Endodermal cell (in vitro differentiated cells): ENCODE results near the gene VPS13D. TPM values are rescaled to one million over a fixed set of nuclear protein-coding genes. Genes with fewer than 3 reads are reported as not detected.

Source experiments
- DNase-seq: peaks from one replicate; pipeline ENCODE4 v3.0.0-alpha.2; 2017
- H3K27ac ChIP-seq: 2 replicates; pipeline ENCODE4 v1.5.1; 2013; ENCODE audit warnings: mild to moderate bottlenecking, low read depth, low read length, moderate library complexity
- H3K27me3 ChIP-seq: 2 replicates; pipeline ENCODE4 v1.6.1; 2013; ENCODE audit warnings: mild to moderate bottlenecking, low read length, moderate library complexity; ENCODE audit not compliant: insufficient read depth, control insufficient read depth, poor library complexity, severe bottlenecking
- H3K36me3 ChIP-seq: 2 replicates; pipeline ENCODE4 v1.7.0; 2013; ENCODE audit warnings: mild to moderate bottlenecking, low read length, moderate library complexity; ENCODE audit not compliant: control insufficient read depth, insufficient read depth
- H3K4me1 ChIP-seq: one replicate; pipeline ENCODE4 v1.7.0; 2013; ENCODE audit warnings: low read length; ENCODE audit not compliant: control insufficient read depth, insufficient read depth
- H3K4me3 ChIP-seq: 2 replicates; pipeline ENCODE4 v1.5.1; 2013; ENCODE audit warnings: mild to moderate bottlenecking, low read length, moderate library complexity
- H3K9ac ChIP-seq: 2 replicates; pipeline ENCODE4 v1.6.1; 2013; ENCODE audit warnings: mild to moderate bottlenecking, low read length, moderate library complexity; ENCODE audit not compliant: poor library complexity, severe bottlenecking; ENCODE audit errors: extremely low read depth
- H3K9me3 ChIP-seq: 2 replicates; pipeline ENCODE4 v1.6.1; 2013; ENCODE audit warnings: mild to moderate bottlenecking, low read length, moderate library complexity; ENCODE audit not compliant: control insufficient read depth
- H3K27ac Mint-ChIP-seq: 2 replicates; pipeline ENCODE4 v1.8.0; 2020; ENCODE audit warnings: mixed read lengths
- H3K27me3 Mint-ChIP-seq: 2 replicates; pipeline ENCODE4 v1.8.0; 2021; ENCODE audit warnings: mild to moderate bottlenecking, mixed read lengths; ENCODE audit not compliant: insufficient read depth
- H3K36me3 Mint-ChIP-seq: 2 replicates; pipeline ENCODE4 v1.8.0; 2020; ENCODE audit warnings: low read depth, mixed read lengths
- H3K4me1 Mint-ChIP-seq: 2 replicates; pipeline ENCODE4 v1.8.0; 2020; ENCODE audit warnings: mixed read lengths
- H3K4me3 Mint-ChIP-seq: 2 replicates; pipeline ENCODE4 v1.8.0; 2020; ENCODE audit warnings: mild to moderate bottlenecking, moderate library complexity, mixed read lengths
- H3K9me3 Mint-ChIP-seq: 2 replicates; pipeline ENCODE4 v1.8.0; 2020; ENCODE audit warnings: mild to moderate bottlenecking, mixed read lengths
- CTCF ChIP-seq: fragments of 200-600 bp; sonication (generic); conservative IDR thresholded peaks from 2 replicates; pipeline ENCODE4 v1.5.0; 2021; ENCODE audit warnings: antibody characterized with exemption, mild to moderate bottlenecking
- WGBS, 2 experiments: methylation state at CpG; one replicate each; pipeline versions ENCODE4 v1.1.5 to v1.1.7; 2013; ENCODE audit warnings: missing lambda C conversion rate in 2 of 2, mixed read lengths in 1 of 2; ENCODE audit not compliant: insufficient coverage in 1 of 2, insufficient read length in 1 of 2; 5-methylcytosine and 5-hydroxymethylcytosine counted together
- total RNA-seq, 2 donors: library from RNA; stranded (reverse); fragmentation: NEBNext Ultra II Directional in 1 of 2; extraction: Animal tissue kit (Norgen Biotek cat#: 25700) in 1 of 2; gene quantifications; 2 replicates in 1 of 2; 3 replicates in 1 of 2; pipeline ENCODE4 v1.2.1, GENCODE V29; 2021

Gene VPS13D
- total RNA-seq, 2 donors from 2014 or later = 32.5 to 36.7 TPM

- DNase-seq = no peak
- 94 to 96% methylated on average over 6 to 9 of the region's 9 CpGs for WGBS, 2 experiments
These were observed 312.3 kb downstream of the VPS13D start for GRCh38 chr1:12542138-12542465.

GRCh38 chr1:12542616-12543592, 313.1 kb downstream of the VPS13D start:
- Histone ChIP-seq H3K36me3 (no peaks in the 10 kb centered on the region), H3K4me3 (no peak overlapping the region), H3K4me1 (no peaks in the 10 kb centered on the region), H3K27ac (no peak overlapping the region), H3K27me3 (no peaks in the 10 kb centered on the region), H3K9ac (no peak overlapping the region), H3K9me3 (no peaks in the 10 kb centered on the region)
- peaks cover 5% of the 10 kb centered on the region for H3K4me1 Mint-ChIP-seq
- TF ChIP-seq CTCF = no peak
- DNase-seq = no peak
- peaks cover 12% of the 10 kb centered on the region for H3K27me3 Mint-ChIP-seq
- H3K4me3 Mint-ChIP-seq = no peak overlapping the region
- WGBS, 2 experiments = 90 to 92% methylated on average over 6 to 9 of the region's 9 CpGs
- H3K27ac Mint-ChIP-seq = no peak overlapping the region
- H3K36me3 Mint-ChIP-seq = no peaks in the 10 kb centered on the region
- no peaks in the 10 kb centered on the region for H3K9me3 Mint-ChIP-seq

More at GRCh38 chr1:12542138-12542465, 312.3 kb downstream of the VPS13D start:
- Histone ChIP-seq H3K4me3 (no peak overlapping the region), H3K4me1 (no peaks in the 10 kb centered on the region), H3K27me3 (no peaks in the 10 kb centered on the region), H3K9ac (no peak overlapping the region), H3K27ac (no peak overlapping the region), H3K36me3 (no peaks in the 10 kb centered on the region), H3K9me3 (no peaks in the 10 kb centered on the region)
- Mint-ChIP-seq H3K36me3 (no peaks in the 10 kb centered on the region), H3K27ac (no peak overlapping the region), H3K27me3 (peaks cover 11% of the 10 kb centered on the region), H3K9me3 (no peaks in the 10 kb centered on the region), H3K4me3 (no peak overlapping the region), H3K4me1 (peaks cover 7% of the 10 kb centered on the region)
- no peak for TF ChIP-seq CTCF

GRCh38 chr1:12543740-12544154, 313.9 kb downstream of the VPS13D start:
- Histone ChIP-seq H3K4me3 (no peak overlapping the region), H3K9me3 (no peaks in the 10 kb centered on the region), H3K4me1 (no peaks in the 10 kb centered on the region), H3K27ac (no peak overlapping the region), H3K36me3 (no peaks in the 10 kb centered on the region), H3K9ac (no peak overlapping the region), H3K27me3 (no peaks in the 10 kb centered on the region)
- DNase-seq = no peak
- no peak for TF ChIP-seq CTCF
- no peaks in the 10 kb centered on the region for H3K9me3 Mint-ChIP-seq
- 88 to 94% methylated on average over 4 to 9 of the region's 9 CpGs for WGBS, 2 experiments
- no peak overlapping the region for H3K4me3 Mint-ChIP-seq
- no peak overlapping the region for H3K27ac Mint-ChIP-seq
- no peaks in the 10 kb centered on the region for H3K36me3 Mint-ChIP-seq
- peaks cover 12% of the 10 kb centered on the region for H3K27me3 Mint-ChIP-seq
- H3K4me1 Mint-ChIP-seq = no peaks in the 10 kb centered on the region
